IMR-90 (cell line): ENCODE measurements around the gene ANKFY1. TPM values are rescaled to one million over a fixed set of nuclear protein-coding genes. Genes with fewer than 3 reads are reported as not detected.

Source experiments
- ATAC-seq: fragments of 200-7000 bp; cut with Tn5 transposase; 2 replicates; pipeline ENCODE4 v1.9.1; 2020; ENCODE audit warnings: low read depth, mild to moderate bottlenecking, moderate library complexity
- BruUV-seq: library from RNA; stranded (reverse); fragments of 400-500 nt; replicated peaks from 2 replicates; lab custom pipeline; 2021; lab: Mats Ljungman, UMichigan
- CTCF ChIA-PET: fragments of 300-600 bp; formaldehyde crosslinking; extraction: SDS; loops from one replicate; lab custom pipeline; 2021; ENCODE audit warnings: antibody characterized with exemption; lab: Yijun Ruan, JAX
- POLR2A ChIA-PET: fragments of 300-600 bp; sonication (Branson Sonifier 250); formaldehyde crosslinking; loops from one replicate; lab custom pipeline; 2022; ENCODE audit warnings: antibody characterized with exemption; ENCODE audit not compliant: unreplicated experiment; lab: Charles Lee
- DNase-seq: peaks from one replicate; pipeline ENCODE4 v3.0.0; 2013
- H2AFZ ChIP-seq: replicated peaks from 2 replicates; pipeline ENCODE3; 2013; ENCODE audit warnings: low read length, mild to moderate bottlenecking; ENCODE audit not compliant: poor library complexity
- H2AK5ac ChIP-seq: 2 replicates; pipeline ENCODE4 v1.6.1; 2013; ENCODE audit warnings: low read depth, low read length, inconsistent platforms
- H2AK9ac ChIP-seq: replicated peaks from 2 replicates; pipeline ENCODE3; 2013; ENCODE audit warnings: mild to moderate bottlenecking, low read depth, low read length, moderate library complexity; ENCODE audit not compliant: poor library complexity
- H2BK120ac ChIP-seq: 2 replicates; pipeline ENCODE4 v1.6.1; 2013; ENCODE audit warnings: low read depth, low read length, inconsistent platforms
- H2BK15ac ChIP-seq: 3 replicates; pipeline ENCODE4 v1.6.1; 2013; ENCODE audit warnings: low read depth, low read length, inconsistent platforms
- H2BK20ac ChIP-seq: 2 replicates; pipeline ENCODE4 v1.6.1; 2013; ENCODE audit warnings: low read depth, mild to moderate bottlenecking, inconsistent platforms, low read length, moderate library complexity
- H2BK5ac ChIP-seq: 2 replicates; pipeline ENCODE4 v1.6.1; 2013; ENCODE audit warnings: mild to moderate bottlenecking, low read depth, low read length, inconsistent platforms; ENCODE audit not compliant: poor library complexity, severe bottlenecking
- H3K14ac ChIP-seq: replicated peaks from 2 replicates; pipeline ENCODE4 v1.6.1; 2013; ENCODE audit warnings: low read depth, low read length, inconsistent platforms
- H3K18ac ChIP-seq: 2 replicates; pipeline ENCODE4 v1.6.1; 2013; ENCODE audit warnings: low read depth, low read length, control low read depth
- H3K23ac ChIP-seq: 2 replicates; pipeline ENCODE4 v1.6.1; 2013; ENCODE audit warnings: low read depth, low read length, inconsistent platforms
- H3K27ac ChIP-seq: 2 replicates; pipeline ENCODE4 v1.5.1; 2013; ENCODE audit warnings: mild to moderate bottlenecking, control low read depth, low read length; ENCODE audit not compliant: insufficient read depth
- H3K27me3 ChIP-seq: 2 replicates; pipeline ENCODE4 v1.6.1; 2013; ENCODE audit warnings: low read length; ENCODE audit not compliant: control insufficient read depth, insufficient read depth
- H3K36me3 ChIP-seq: 2 replicates; pipeline ENCODE4 v1.6.1; 2013; ENCODE audit warnings: low read length, mixed read lengths; ENCODE audit not compliant: control insufficient read depth, insufficient read depth
- H3K4ac ChIP-seq: 2 replicates; pipeline ENCODE4 v1.6.1; 2013; ENCODE audit warnings: low read depth, low read length, inconsistent platforms
- H3K4me1 ChIP-seq: 2 replicates; pipeline ENCODE4 v1.6.1; 2013; ENCODE audit warnings: low read length, mixed read lengths; ENCODE audit not compliant: control insufficient read depth, insufficient read depth
- H3K4me2 ChIP-seq: 2 replicates; pipeline ENCODE4 v1.6.1; 2013; ENCODE audit warnings: low read depth, mild to moderate bottlenecking, control low read depth, low read length, moderate library complexity
- H3K4me3 ChIP-seq: 2 replicates; pipeline ENCODE4 v1.5.1; 2013; ENCODE audit warnings: low read depth, mild to moderate bottlenecking, control low read depth, low read length, moderate library complexity; ENCODE audit not compliant: insufficient read depth
- H3K56ac ChIP-seq: 2 replicates; pipeline ENCODE4 v1.6.1; 2013; ENCODE audit warnings: low read length, inconsistent platforms; ENCODE audit not compliant: insufficient read depth; ENCODE audit errors: extremely low read depth
- H3K79me1 ChIP-seq, 2 experiments: 2 replicates each; pipeline ENCODE4 v1.6.1; 2013; ENCODE audit warnings: low read length in 2 of 2, inconsistent platforms in 1 of 2, low read depth in 1 of 2
- H3K9ac ChIP-seq: 2 replicates; pipeline ENCODE4 v1.6.1; 2013; ENCODE audit warnings: low read depth, low read length, control low read depth
- H3K9me1 ChIP-seq: 2 replicates; pipeline ENCODE4 v1.6.1; 2013; ENCODE audit warnings: low read length, inconsistent platforms; ENCODE audit not compliant: insufficient read depth
- H3K9me3 ChIP-seq: 2 replicates; pipeline ENCODE4 v1.6.1; 2013; ENCODE audit warnings: low read length; ENCODE audit not compliant: control insufficient read depth, insufficient read depth
- H4K20me1 ChIP-seq: 2 replicates; pipeline ENCODE4 v1.6.1; 2013; ENCODE audit warnings: low read length, inconsistent platforms; ENCODE audit not compliant: insufficient read depth
- H4K5ac ChIP-seq: 2 replicates; pipeline ENCODE4 v1.6.1; 2013; ENCODE audit warnings: mild to moderate bottlenecking, low read depth, low read length, control low read depth
- H4K8ac ChIP-seq, 2 experiments: 2 replicates each; pipeline ENCODE4 v1.6.1; 2013; ENCODE audit warnings: low read depth in 2 of 2, low read length in 2 of 2, control low read depth in 1 of 2, inconsistent platforms in 1 of 2
- H4K91ac ChIP-seq: 2 replicates; pipeline ENCODE4 v1.6.1; 2013; ENCODE audit warnings: low read depth, low read length, inconsistent platforms; ENCODE audit not compliant: insufficient read depth
- CEBPB ChIP-seq: IDR thresholded peaks from 2 replicates; pipeline ENCODE4 v1.6.1; 2012; ENCODE audit warnings: low read depth, low read length, improper control_type of control experiment
- FOS ChIP-seq: fragments of 150-350 bp; IDR thresholded peaks from 2 replicates; pipeline ENCODE4 v1.6.1; 2016; ENCODE audit warnings: low read depth, low read length
- MAFK ChIP-seq: IDR thresholded peaks from 2 replicates; pipeline ENCODE4 v1.6.1; 2012; ENCODE audit warnings: low read depth, low read length, improper control_type of control experiment
- MAZ ChIP-seq: IDR thresholded peaks from 2 replicates; pipeline ENCODE4 v1.6.1; 2012; ENCODE audit warnings: low read depth, mild to moderate bottlenecking, low read length, improper control_type of control experiment, moderate library complexity, borderline replicate concordance
- NFE2L2 ChIP-seq: fragments of 150-350 bp; IDR thresholded peaks from 2 replicates; pipeline ENCODE4 v1.6.1; 2016; ENCODE audit warnings: low read depth, mild to moderate bottlenecking, low read length
- POLR2A ChIP-seq: IDR thresholded peaks from 2 replicates; pipeline ENCODE4 v1.6.1; 2012; ENCODE audit warnings: mild to moderate bottlenecking, low read depth, low read length
- RFX5 ChIP-seq: IDR thresholded peaks from 2 replicates; pipeline ENCODE4 v1.8.0; 2012; ENCODE audit warnings: low read depth, mild to moderate bottlenecking, low read length, moderate library complexity
- whole genome bisulfite sequencing, 2 experiments: methylation state at CpG; one replicate each; pipeline versions ENCODE4 v1.1.5 to v1.1.7; 2013; ENCODE audit warnings: missing lambda C conversion rate in 2 of 2; ENCODE audit not compliant: insufficient read length in 1 of 2; ENCODE audit errors: extremely low coverage in 2 of 2; 5-methylcytosine and 5-hydroxymethylcytosine counted together
- dilution Hi-C: fragments of 300-500 bp; cut with HindIII; formaldehyde crosslinking; loops from one replicate; pipeline ENCODE4 v1.14.3; 2018; ENCODE audit warnings: low sequenced_read_pairs; ENCODE audit not compliant: unreplicated experiment
- in situ Hi-C: fragments of 300-500 bp; cut with MboI; formaldehyde crosslinking; loops from 3 replicates; pipeline ENCODE4 v1.14.3; 2019; ENCODE audit warnings: low sequenced_read_pairs, inconsistent platforms, mixed read lengths
- intact Hi-C: fragments of 100-400 bp; cut with micrococcal nuclease; formaldehyde crosslinking; loops from 2 replicates; pipeline ENCODE4 v1.10.0; 2022
- polyA plus RNA-seq, 3 experiments: library from polyadenylated mRNA; depleted of rRNA; stranded (reverse); fragments of >200 nt; gene quantifications; 2 replicates each; pipeline ENCODE4 v1.2.3, GENCODE V29; 2012; ENCODE audit warnings: low replicate concordance in 1 of 3
- total RNA-seq: library from RNA; depleted of rRNA; stranded (reverse); fragments of >200 nt; gene quantifications from 2 replicates; pipeline ENCODE4 v1.2.3, GENCODE V29; 2012
- TF ChIP-seq, protein P1 (sequence below): fragments of 150-350 bp; IDR thresholded peaks from 2 replicates; pipeline ENCODE4 v1.6.1; 2016; ENCODE audit warnings: low read depth, mild to moderate bottlenecking, low read length, moderate library complexity, borderline replicate concordance

The ANKFY1 gene
- total and polyA plus RNA-seq, 2 of the 4 experiments (the other 2 are of a cell fraction) = 32.3 to 48.9 TPM

DNA sequence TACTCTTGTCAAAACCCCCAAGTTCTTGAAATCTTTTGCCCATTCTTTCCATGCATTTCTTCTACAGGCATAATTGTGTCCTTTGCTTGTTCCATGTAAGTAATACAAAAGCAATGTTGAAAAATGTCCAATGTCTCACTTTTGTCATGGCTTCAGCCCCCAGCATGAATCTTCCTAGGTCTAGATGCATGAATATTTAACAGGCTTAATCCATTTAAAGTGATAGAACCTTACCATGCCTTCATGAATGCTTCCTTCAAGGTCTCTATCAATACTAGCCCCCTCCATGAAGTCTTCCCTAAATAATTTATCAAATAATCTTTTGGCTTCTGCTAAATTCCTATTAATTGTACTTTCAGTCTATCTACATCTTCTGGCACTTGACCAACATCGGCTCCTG, 46.1 kb upstream of the ANKFY1 start:
- H3K9me1 ChIP-seq = peaks cover 10% of the 10 kb centered on the region
- no peak overlapping the region for H4K5ac ChIP-seq
- DNase-seq (no peak), ATAC-seq (no peak)
- H3K4me3 ChIP-seq = no peak overlapping the region
- no peak overlapping the region for H3K18ac ChIP-seq
- intact Hi-C loops = no loop called here
- peaks cover 6% of the 10 kb centered on the region for H3K4me1 ChIP-seq
- BruUV-seq = no TSS peak
- H4K8ac ChIP-seq = no peak overlapping the region
- peaks cover 1% of the 10 kb centered on the region; the same call in 1 of the 2 replicates for H3K36me3 ChIP-seq
- H3K4me2 ChIP-seq = no peak overlapping the region
- H2AK9ac ChIP-seq = no peak overlapping the region
- no peak overlapping the region for H2AK5ac ChIP-seq
- no CpG with 5 or more reads among the region's 1 CpG for WGBS, 2 experiments
- no peak overlapping the region for H4K91ac ChIP-seq
- no peak overlapping the region for H3K27ac ChIP-seq
- TF ChIP-seq POLR2A = no peak
- no peak for TF ChIP-seq FOS
- no peak for TF ChIP-seq NFE2L2
- no peak for TF ChIP-seq MAZ
- TF ChIP-seq, protein P1, sequence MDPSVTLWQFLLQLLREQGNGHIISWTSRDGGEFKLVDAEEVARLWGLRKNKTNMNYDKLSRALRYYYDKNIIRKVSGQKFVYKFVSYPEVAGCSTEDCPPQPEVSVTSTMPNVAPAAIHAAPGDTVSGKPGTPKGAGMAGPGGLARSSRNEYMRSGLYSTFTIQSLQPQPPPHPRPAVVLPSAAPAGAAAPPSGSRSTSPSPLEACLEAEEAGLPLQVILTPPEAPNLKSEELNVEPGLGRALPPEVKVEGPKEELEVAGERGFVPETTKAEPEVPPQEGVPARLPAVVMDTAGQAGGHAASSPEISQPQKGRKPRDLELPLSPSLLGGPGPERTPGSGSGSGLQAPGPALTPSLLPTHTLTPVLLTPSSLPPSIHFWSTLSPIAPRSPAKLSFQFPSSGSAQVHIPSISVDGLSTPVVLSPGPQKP = no peak
- no peak for TF ChIP-seq RFX5
- no peak for TF ChIP-seq MAFK
- no peak for TF ChIP-seq CEBPB
- POLR2A ChIA-PET = no interaction called here
- in situ Hi-C loops = no loop called here
- no peak overlapping the region for H2BK20ac ChIP-seq
- no peak overlapping the region for H2BK120ac ChIP-seq
- H3K23ac ChIP-seq = no peak overlapping the region
- H2BK5ac ChIP-seq = no peak overlapping the region
- no peak overlapping the region for H3K9ac ChIP-seq
- CTCF ChIA-PET = no interaction called here
- H3K14ac ChIP-seq = no peak overlapping the region
- H3K9me3 ChIP-seq = no peaks in the 10 kb centered on the region
- H2AFZ ChIP-seq = no peak overlapping the region
- no peaks in the 10 kb centered on the region for H3K27me3 ChIP-seq
- no peak overlapping the region for H3K56ac ChIP-seq
- peaks cover 85% of the 10 kb centered on the region for H4K20me1 ChIP-seq
- dilution Hi-C loops = no loop called here
- H3K79me1 ChIP-seq = peaks cover 21 to 84% of the 10 kb centered on the region in 2 experiments
- H3K4ac ChIP-seq = no peak overlapping the region
- no peak overlapping the region for H2BK15ac ChIP-seq
